A549 (cell line): ENCODE data around the gene DENND10.

ENCODE experiments used
- JUNB ChIP-seq: fragments of >200 bp; sonication (Bioruptor Twin); formaldehyde crosslinking; IDR thresholded peaks from 2 replicates; pipeline ENCODE4 v1.6.1; 2016
- PHF8 ChIP-seq: fragments of 200-600 bp; sonication (generic); IDR thresholded peaks from 2 replicates; pipeline ENCODE4 v1.6.1; 2016; ENCODE audit warnings: low read depth, mild to moderate bottlenecking, antibody characterized with exemption, moderate library complexity, borderline replicate concordance
- POLR2A ChIP-seq: IDR thresholded peaks from 2 replicates; pipeline ENCODE4 v1.6.1; 2012; ENCODE audit warnings: mild to moderate bottlenecking, low read length
- RFX5 ChIP-seq: fragments of 450-650 bp; IDR thresholded peaks from 2 replicates; pipeline ENCODE4 v1.7.1; 2014; ENCODE audit warnings: antibody characterized with exemption, mild to moderate bottlenecking, moderate library complexity

- TF ChIP-seq JUNB = no peak
- TF ChIP-seq POLR2A = no peak
- no peak for TF ChIP-seq PHF8
- TF ChIP-seq RFX5 = no peak
These were observed 722 bp downstream of the DENND10 start for GRCh38 chr10:119104654-119105015.
